Neutrophil (primary cell): ENCODE measurements around the gene NES.

Experiments used
- H3K27ac ChIP-seq: fragments of 200-600 bp; sonication (generic); 2 replicates; pipeline ENCODE4 v1.5.1; 2016; ENCODE audit warnings: mild to moderate bottlenecking, moderate library complexity
- H3K27me3 ChIP-seq: fragments of 200-600 bp; sonication (generic); 2 replicates; pipeline ENCODE4 v1.6.0; 2016; ENCODE audit warnings: mild to moderate bottlenecking
- H3K36me3 ChIP-seq: fragments of 200-600 bp; sonication (generic); 2 replicates; pipeline ENCODE4 v1.5.1; 2017
- H3K4me1 ChIP-seq, 2 experiments: fragments of 200-600 bp in 1 of 2; sonication (generic) in 1 of 2; 1 replicate in 1 of 2; 2 replicates in 1 of 2; pipeline versions ENCODE4 v1.5.1 to v1.6.1; 2013 to 2016; ENCODE audit warnings: low read depth in 1 of 2, low read length in 1 of 2, mild to moderate bottlenecking in 1 of 2, moderate library complexity in 1 of 2; ENCODE audit not compliant: control insufficient read depth in 1 of 2, insufficient read depth in 1 of 2
- H3K4me3 ChIP-seq, 2 experiments: fragments of 200-600 bp in 1 of 2; sonication (generic) in 1 of 2; 1 replicate in 1 of 2; 2 replicates in 1 of 2; pipeline ENCODE4 v1.5.1; 2013 to 2016; ENCODE audit warnings: low read depth in 1 of 2, low read length in 1 of 2, mild to moderate bottlenecking in 1 of 2, moderate library complexity in 1 of 2
- H3K9me3 ChIP-seq: fragments of 200-600 bp; sonication (generic); 2 replicates; pipeline ENCODE4 v1.5.1; 2016
- CTCF ChIP-seq: fragments of 200-600 bp; sonication (generic); IDR thresholded peaks from 2 replicates; pipeline ENCODE4 v1.5.1; 2016; ENCODE audit warnings: antibody characterized with exemption

Gene NES

GRCh38 chr1:156703336-156703735 lies 26.1 kb upstream of the NES start:
- Histone ChIP-seq H3K4me1 (peaks cover 0 to 11% of the 10 kb centered on the region in 2 experiments), H3K4me3 (no peak overlapping the region), H3K27me3 (peaks cover 95% of the 10 kb centered on the region), H3K9me3 (no peaks in the 10 kb centered on the region), H3K36me3 (no peaks in the 10 kb centered on the region), H3K27ac (no peak overlapping the region)
- no peak for TF ChIP-seq CTCF

- Histone ChIP-seq H3K27ac (no peak overlapping the region), H3K36me3 (no peaks in the 10 kb centered on the region), H3K9me3 (no peaks in the 10 kb centered on the region), H3K4me1 (peaks cover 0 to 9% of the 10 kb centered on the region in 2 experiments), H3K4me3 (no peak overlapping the region), H3K27me3 (peaks cover 93% of the 10 kb centered on the region)
- no peak for TF ChIP-seq CTCF
Measured at GRCh38 chr1:156700736-156701531, 23.7 kb upstream of the NES start.

GRCh38 chr1:156698995-156699394 lies 21.8 kb upstream of the NES start:
- Histone ChIP-seq H3K4me3 (no peak overlapping the region), H3K4me1 (no peaks in the 10 kb centered on the region), H3K9me3 (no peaks in the 10 kb centered on the region), H3K36me3 (no peaks in the 10 kb centered on the region), H3K27ac (no peak overlapping the region), H3K27me3 (peaks cover 82% of the 10 kb centered on the region)
- TF ChIP-seq CTCF = no peak

GRCh38 chr1:156697481-156697880 lies 20.3 kb upstream of the NES start:
- TF ChIP-seq CTCF = no peak
- H3K27me3 ChIP-seq = peaks cover 82% of the 10 kb centered on the region
- no peaks in the 10 kb centered on the region for H3K36me3 ChIP-seq
- no peaks in the 10 kb centered on the region for H3K9me3 ChIP-seq
- H3K4me3 ChIP-seq = no peak overlapping the region
- H3K4me1 ChIP-seq = no peaks in the 10 kb centered on the region
- no peak overlapping the region for H3K27ac ChIP-seq

GRCh38 chr1:156696755-156697154 lies 19.5 kb upstream of the NES start:
- no peaks in the 10 kb centered on the region for H3K4me1 ChIP-seq
- H3K4me3 ChIP-seq = no peak overlapping the region
- peaks cover 82% of the 10 kb centered on the region for H3K27me3 ChIP-seq
- H3K9me3 ChIP-seq = no peaks in the 10 kb centered on the region
- H3K27ac ChIP-seq = no peak overlapping the region
- TF ChIP-seq CTCF = no peak
- H3K36me3 ChIP-seq = no peaks in the 10 kb centered on the region

GRCh38 chr1:156694690-156694962 lies 17.4 kb upstream of the NES start:
- Histone ChIP-seq H3K9me3 (no peaks in the 10 kb centered on the region), H3K27ac (no peak overlapping the region), H3K27me3 (peaks cover 84% of the 10 kb centered on the region), H3K4me3 (no peak overlapping the region), H3K4me1 (no peaks in the 10 kb centered on the region), H3K36me3 (no peaks in the 10 kb centered on the region)
- no peak for TF ChIP-seq CTCF
